PC-3 (cell line): ENCODE data around the gene MEI1.

Source experiments
- EZH2phosphoT487 ChIP-seq: fragments of 300-600 bp; sonication (generic); IDR thresholded peaks from 2 replicates; pipeline ENCODE4 v1.6.1; 2018; ENCODE audit warnings: mild to moderate bottlenecking, antibody characterized with exemption, low read length, borderline replicate concordance
- TF ChIP-seq, protein P1 (sequence below): fragments of 300-600 bp; sonication (generic); conservative IDR thresholded peaks from 2 replicates; pipeline ENCODE4 v1.5.1; 2017; ENCODE audit warnings: antibody characterized with exemption, low read depth, mild to moderate bottlenecking, low read length

DNA sequence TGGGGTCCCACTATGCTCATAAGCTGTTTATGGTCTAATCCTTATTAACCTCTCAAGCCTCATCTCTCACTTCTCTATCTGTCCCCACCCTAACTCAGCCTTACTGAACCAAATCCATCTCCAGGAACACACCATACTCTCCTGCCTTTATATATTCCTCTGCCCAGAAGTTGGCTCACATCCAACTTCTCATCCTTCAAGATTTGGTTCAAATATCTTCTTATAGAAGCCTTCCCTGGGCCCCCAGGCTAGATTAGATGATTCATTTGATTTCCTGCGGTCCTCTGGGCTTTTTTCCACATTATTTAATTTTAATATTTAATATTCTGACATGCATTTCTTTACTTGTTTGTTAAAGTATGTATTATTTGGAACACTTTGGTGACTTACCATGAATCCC is 23.2 kb downstream of the MEI1 start:
- TF ChIP-seq, protein P1, sequence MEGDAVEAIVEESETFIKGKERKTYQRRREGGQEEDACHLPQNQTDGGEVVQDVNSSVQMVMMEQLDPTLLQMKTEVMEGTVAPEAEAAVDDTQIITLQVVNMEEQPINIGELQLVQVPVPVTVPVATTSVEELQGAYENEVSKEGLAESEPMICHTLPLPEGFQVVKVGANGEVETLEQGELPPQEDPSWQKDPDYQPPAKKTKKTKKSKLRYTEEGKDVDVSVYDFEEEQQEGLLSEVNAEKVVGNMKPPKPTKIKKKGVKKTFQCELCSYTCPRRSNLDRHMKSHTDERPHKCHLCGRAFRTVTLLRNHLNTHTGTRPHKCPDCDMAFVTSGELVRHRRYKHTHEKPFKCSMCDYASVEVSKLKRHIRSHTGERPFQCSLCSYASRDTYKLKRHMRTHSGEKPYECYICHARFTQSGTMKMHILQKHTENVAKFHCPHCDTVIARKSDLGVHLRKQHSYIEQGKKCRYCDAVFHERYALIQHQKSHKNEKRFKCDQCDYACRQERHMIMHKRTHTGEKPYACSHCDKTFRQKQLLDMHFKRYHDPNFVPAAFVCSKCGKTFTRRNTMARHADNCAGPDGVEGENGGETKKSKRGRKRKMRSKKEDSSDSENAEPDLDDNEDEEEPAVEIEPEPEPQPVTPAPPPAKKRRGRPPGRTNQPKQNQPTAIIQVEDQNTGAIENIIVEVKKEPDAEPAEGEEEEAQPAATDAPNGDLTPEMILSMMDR, result no peak
- TF ChIP-seq EZH2phosphoT487, result no peak
